ENCODE data around the gene TBC1D9.
A peak's percentile ranks its signal among the peaks of the same experiment; 100 is the strongest.

Gene TBC1D9

GRCh38 chr4:140725556-140725955 is 30.6 kb downstream of the TBC1D9 start:
- DNase-seq (ENCODE audit: low spot score in 2 of 2), result peak; percentile 69 to 88
- Histone ChIP-seq H3K9me3 (no peaks in the 10 kb centered on the region), H3K27me3 (ENCODE audit: low read depth) (no peaks in the 10 kb centered on the region), H3K4me3 (no peak overlapping the region), H3K4me1 (peaks cover 50% of the 10 kb centered on the region), H3K36me3 (replicated peaks) (no peaks in the 10 kb centered on the region)
- in situ Hi-C loops (cut with MboI; ENCODE audit: low sequenced_read_pairs), result no loop called here

GRCh38 chr4:140724760-140725159 is 31.4 kb downstream of the TBC1D9 start:
- no peak for DNase-seq (ENCODE audit: low spot score in 2 of 2)
- Histone ChIP-seq H3K27me3 (ENCODE audit: low read depth) (no peaks in the 10 kb centered on the region), H3K9me3 (no peaks in the 10 kb centered on the region), H3K4me3 (no peak overlapping the region), H3K4me1 (peaks cover 47% of the 10 kb centered on the region), H3K36me3 (replicated peaks) (no peaks in the 10 kb centered on the region)
- in situ Hi-C loops (cut with MboI; ENCODE audit: low sequenced_read_pairs), result no loop called here

DNA sequence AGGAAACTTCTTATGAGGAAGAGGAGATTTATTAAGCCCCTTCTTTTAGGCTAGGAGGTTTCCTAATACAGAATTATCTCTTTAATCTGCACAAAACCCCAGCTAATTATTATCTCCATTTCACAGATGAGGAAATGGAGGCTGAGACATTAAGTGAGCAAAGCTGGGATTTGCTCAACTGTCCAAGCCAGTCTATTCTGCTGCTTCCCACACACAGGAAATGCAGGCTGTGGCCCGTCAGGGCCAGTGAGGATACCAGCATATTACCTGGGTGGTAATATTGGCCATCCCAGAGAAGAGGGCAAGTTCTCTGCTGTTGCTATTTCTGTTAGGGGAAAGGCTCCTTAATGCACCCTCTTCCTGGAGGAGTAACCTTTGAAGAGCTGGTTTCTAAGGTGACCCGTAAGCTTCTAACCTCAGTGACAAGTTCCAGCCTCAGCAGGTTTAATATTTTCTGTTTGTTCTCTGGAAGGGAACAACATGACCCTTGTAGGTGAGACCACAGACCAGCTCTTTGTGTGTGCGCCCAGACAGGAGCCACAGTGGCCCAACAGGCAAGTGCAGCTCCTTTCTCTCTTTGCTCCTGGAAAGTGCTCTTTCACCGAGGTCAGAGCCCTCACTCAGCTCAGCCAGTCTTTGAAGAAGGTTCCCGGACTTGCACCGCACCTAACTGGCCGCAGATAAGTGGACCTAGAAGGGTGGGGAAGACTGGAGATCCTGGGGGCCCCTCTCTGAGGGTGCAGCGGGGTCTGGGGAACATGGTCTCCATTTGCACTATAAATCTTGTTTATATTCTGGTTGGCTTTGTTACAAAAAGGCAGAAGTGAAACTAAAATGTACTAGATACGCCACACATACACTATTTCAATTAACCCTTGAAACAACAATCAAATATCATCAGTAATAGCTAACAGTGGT is 35.5 kb downstream of the TBC1D9 start:
- no peaks in the 10 kb centered on the region for H3K36me3 ChIP-seq (replicated peaks)
- no peaks in the 10 kb centered on the region for H3K9me3 ChIP-seq
- in situ Hi-C loops (cut with MboI; ENCODE audit: low sequenced_read_pairs), result no loop called here
- H3K4me1 ChIP-seq, result peaks cover 27% of the 10 kb centered on the region
- no peaks in the 10 kb centered on the region for H3K27me3 ChIP-seq (ENCODE audit: low read depth)
- no peak overlapping the region for H3K4me3 ChIP-seq
- DNase-seq (ENCODE audit: low spot score in 2 of 2), result no peak

- Histone ChIP-seq H3K4me3 (no peak overlapping the region), H3K4me1 (peaks cover 19% of the 10 kb centered on the region)
These were observed 36.5 kb downstream of the TBC1D9 start for GRCh38 chr4:140719686-140720085.

DNA sequence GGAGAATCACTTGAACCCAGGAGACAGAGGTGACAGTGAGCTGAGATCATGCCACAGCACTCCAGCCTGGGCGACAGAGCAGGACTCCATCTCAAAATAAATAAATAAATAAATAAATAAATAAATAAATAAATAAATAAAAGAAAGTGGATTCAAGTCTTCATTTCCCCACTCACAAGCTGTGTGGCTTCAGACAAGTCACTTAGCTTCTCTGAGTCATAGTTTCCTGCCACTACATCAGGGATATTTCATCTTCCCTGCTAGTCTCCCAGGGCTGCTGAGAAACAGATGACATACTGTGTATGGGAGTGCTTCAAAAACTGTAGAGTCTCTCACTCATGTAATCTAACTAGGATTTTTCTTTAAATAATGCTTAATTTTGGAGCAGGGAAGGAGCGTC is 37.2 kb downstream of the TBC1D9 start:
- H3K9me3 ChIP-seq, result no peaks in the 10 kb centered on the region
- peaks cover 19% of the 10 kb centered on the region for H3K4me1 ChIP-seq
- no peaks in the 10 kb centered on the region for H3K27me3 ChIP-seq (ENCODE audit: low read depth)
- DNase-seq (ENCODE audit: low spot score in 2 of 2), result no peak
- no peak overlapping the region for H3K4me3 ChIP-seq
- H3K36me3 ChIP-seq (replicated peaks), result no peaks in the 10 kb centered on the region
- in situ Hi-C loops (cut with MboI; ENCODE audit: low sequenced_read_pairs), result no loop called here

More at GRCh38 chr4:140719686-140720085, 36.5 kb downstream of the TBC1D9 start:
- no peaks in the 10 kb centered on the region for H3K36me3 ChIP-seq (replicated peaks)
- no peaks in the 10 kb centered on the region for H3K27me3 ChIP-seq (ENCODE audit: low read depth)
- in situ Hi-C loops (cut with MboI; ENCODE audit: low sequenced_read_pairs), result no loop called here
- no peaks in the 10 kb centered on the region for H3K9me3 ChIP-seq
- no peak for DNase-seq (ENCODE audit: low spot score in 2 of 2)

- in situ Hi-C loops (cut with MboI; ENCODE audit: low sequenced_read_pairs), result no loop called here
- Histone ChIP-seq H3K4me3 (no peak overlapping the region), H3K9me3 (no peaks in the 10 kb centered on the region), H3K27me3 (ENCODE audit: low read depth) (no peaks in the 10 kb centered on the region), H3K36me3 (replicated peaks) (no peaks in the 10 kb centered on the region), H3K4me1 (peaks cover 19% of the 10 kb centered on the region)
- DNase-seq (ENCODE audit: low spot score in 2 of 2), result peak in 1 of 2 experiments; percentile 31
These were observed 37.8 kb downstream of the TBC1D9 start for GRCh38 chr4:140718241-140718952.

DNA sequence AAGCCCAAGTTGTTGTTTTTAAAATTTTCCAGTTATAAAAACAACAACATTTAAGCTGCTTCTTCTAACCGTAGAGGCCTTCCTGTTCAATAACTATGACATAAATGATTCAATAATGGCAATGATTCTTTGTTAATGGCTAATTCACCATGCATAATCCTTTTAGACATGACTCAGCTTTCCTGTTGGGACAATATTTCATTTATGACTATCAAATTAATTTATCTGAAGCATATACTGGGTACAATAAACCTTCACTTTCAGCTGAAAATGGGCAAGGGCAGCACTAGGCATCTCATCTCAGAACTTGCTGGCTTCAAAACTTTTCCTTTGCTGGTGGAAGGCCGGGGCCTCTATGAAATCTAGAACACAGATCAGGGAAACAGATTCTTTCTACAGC is 38.9 kb downstream of the TBC1D9 start:
- peaks cover 19% of the 10 kb centered on the region for H3K4me1 ChIP-seq

DNA sequence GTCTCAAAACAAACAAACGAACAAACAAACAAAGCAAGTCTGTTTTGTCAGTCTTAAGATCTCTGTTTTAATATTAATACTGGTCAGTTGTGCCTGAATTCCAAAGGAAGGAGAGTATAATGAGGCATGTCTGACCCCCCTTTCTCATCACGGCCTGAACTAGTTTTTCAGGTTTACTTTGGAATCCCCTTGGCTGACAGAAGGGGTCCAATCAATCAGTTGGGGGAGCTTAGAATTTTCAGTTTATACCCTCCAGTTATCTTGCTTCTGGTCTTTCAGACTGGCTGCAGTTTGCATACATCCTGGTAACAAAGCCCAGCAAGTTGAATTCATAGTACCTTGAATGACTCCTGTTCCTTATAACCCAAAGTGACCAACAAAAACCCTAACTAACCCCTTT is 41.1 kb downstream of the TBC1D9 start:
- DNase-seq (ENCODE audit: low spot score in 2 of 2), result no peak
- Histone ChIP-seq H3K4me3 (no peak overlapping the region), H3K27me3 (ENCODE audit: low read depth) (no peaks in the 10 kb centered on the region), H3K36me3 (replicated peaks) (no peaks in the 10 kb centered on the region), H3K9me3 (no peaks in the 10 kb centered on the region), H3K4me1 (peaks cover 19% of the 10 kb centered on the region)
- in situ Hi-C loops (cut with MboI; ENCODE audit: low sequenced_read_pairs), result no loop called here

More for the DNA sequence above, 38.9 kb downstream of the TBC1D9 start:
- in situ Hi-C loops (cut with MboI; ENCODE audit: low sequenced_read_pairs), result no loop called here
- Histone ChIP-seq H3K27me3 (ENCODE audit: low read depth) (no peaks in the 10 kb centered on the region), H3K4me3 (no peak overlapping the region), H3K9me3 (no peaks in the 10 kb centered on the region), H3K36me3 (replicated peaks) (no peaks in the 10 kb centered on the region)
- no peak for DNase-seq (ENCODE audit: low spot score in 2 of 2)

- Histone ChIP-seq H3K4me1 (peaks cover under 1% of the 10 kb centered on the region), H3K27me3 (ENCODE audit: low read depth) (no peaks in the 10 kb centered on the region), H3K4me3 (no peak overlapping the region), H3K36me3 (replicated peaks) (no peaks in the 10 kb centered on the region), H3K9me3 (no peaks in the 10 kb centered on the region; the same call in 1 of the 2 replicates)
- in situ Hi-C loops (cut with MboI; ENCODE audit: low sequenced_read_pairs), result no loop called here
- DNase-seq (ENCODE audit: low spot score in 2 of 2), result no peak
These were observed 44.3 kb downstream of the TBC1D9 start for GRCh38 chr4:140711910-140712309.

DNA sequence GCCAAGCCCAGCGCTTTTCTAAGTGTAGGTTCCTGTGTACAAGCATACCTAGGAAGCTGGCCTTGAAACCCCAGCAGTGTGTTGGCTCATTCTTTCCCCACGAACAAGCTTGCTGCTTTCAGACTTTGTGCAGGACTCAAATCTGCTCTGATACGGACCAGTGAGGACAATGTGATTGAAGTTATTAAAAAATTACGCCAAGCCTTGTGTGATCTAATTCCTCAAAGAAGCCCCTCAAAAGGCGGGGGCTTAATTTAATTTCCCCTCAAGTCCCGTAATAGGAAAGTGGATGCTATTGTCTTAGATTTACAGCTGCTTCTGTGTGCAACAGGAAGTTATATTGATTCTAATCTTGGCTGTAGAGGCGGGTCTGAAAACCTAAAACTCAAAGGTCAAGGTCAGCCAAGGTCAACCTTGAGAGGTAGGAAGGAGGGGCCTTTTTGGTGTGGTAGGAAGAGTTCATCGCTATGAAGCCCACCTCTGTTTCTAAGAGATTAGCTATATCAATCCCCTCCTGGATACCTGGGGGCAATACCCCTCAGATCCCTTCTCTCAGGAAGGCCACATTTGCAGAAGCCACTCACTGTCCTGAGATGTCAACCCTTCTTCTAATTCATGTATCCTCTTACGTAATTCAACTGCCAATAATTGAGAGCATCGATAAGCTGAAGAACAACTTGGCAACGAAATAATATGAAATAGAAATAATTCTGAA is 45.1 kb downstream of the TBC1D9 start:
- Histone ChIP-seq H3K36me3 (replicated peaks) (no peaks in the 10 kb centered on the region), H3K4me1 (no peaks in the 10 kb centered on the region)
- no peak for DNase-seq (ENCODE audit: low spot score in 2 of 2)

GRCh38 chr4:140707325-140707724 is 48.9 kb downstream of the TBC1D9 start:
- H3K4me3 ChIP-seq, result no peak overlapping the region
- no peaks in the 10 kb centered on the region; the same call in 1 of the 2 replicates for H3K4me1 ChIP-seq
- in situ Hi-C loops (cut with MboI; ENCODE audit: low sequenced_read_pairs), result no loop called here
- no peak for DNase-seq (ENCODE audit: low spot score in 2 of 2)
- H3K36me3 ChIP-seq (replicated peaks), result no peaks in the 10 kb centered on the region; the same call in 1 of the 2 replicates
- H3K9me3 ChIP-seq, result no peaks in the 10 kb centered on the region; the same call in 1 of the 2 replicates
- H3K27me3 ChIP-seq (ENCODE audit: low read depth), result no peaks in the 10 kb centered on the region

More for the DNA sequence above, 45.1 kb downstream of the TBC1D9 start:
- Histone ChIP-seq H3K27me3 (ENCODE audit: low read depth) (no peaks in the 10 kb centered on the region), H3K9me3 (no peaks in the 10 kb centered on the region; the same call in 1 of the 2 replicates), H3K4me3 (no peak overlapping the region)
- in situ Hi-C loops (cut with MboI; ENCODE audit: low sequenced_read_pairs), result no loop called here

- H3K27me3 ChIP-seq (ENCODE audit: low read depth), result no peaks in the 10 kb centered on the region
- no peaks in the 10 kb centered on the region; the same call in 1 of the 2 replicates for H3K4me1 ChIP-seq
- DNase-seq (ENCODE audit: low spot score in 2 of 2), result no peak
- H3K4me3 ChIP-seq, result no peak overlapping the region
- H3K36me3 ChIP-seq (replicated peaks), result no peaks in the 10 kb centered on the region; the same call in 1 of the 2 replicates
- in situ Hi-C loops (cut with MboI; ENCODE audit: low sequenced_read_pairs), result no loop called here
- H3K9me3 ChIP-seq, result no peaks in the 10 kb centered on the region; the same call in 1 of the 2 replicates
These were observed 49.5 kb downstream of the TBC1D9 start for GRCh38 chr4:140706665-140707064.

DNA sequence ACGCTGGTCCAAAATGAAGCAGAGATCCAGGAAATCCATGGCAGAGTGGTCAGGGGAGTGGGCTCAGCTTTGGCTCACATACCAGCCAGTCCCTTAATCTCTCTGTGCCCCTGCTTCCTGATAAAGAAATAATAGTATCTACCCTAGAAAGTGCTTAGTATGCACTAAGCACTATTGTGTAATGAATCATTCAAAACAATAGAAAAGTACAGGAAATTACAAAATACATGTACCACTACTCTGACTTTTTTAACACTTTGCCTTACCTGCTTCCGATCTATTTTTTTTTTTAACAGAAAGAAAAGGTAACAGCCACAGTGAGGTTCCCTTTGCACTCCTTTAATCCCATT is 49.9 kb downstream of the TBC1D9 start:
- Histone ChIP-seq H3K36me3 (replicated peaks) (peaks cover 1% of the 10 kb centered on the region), H3K27me3 (ENCODE audit: low read depth) (no peaks in the 10 kb centered on the region), H3K4me1 (no peaks in the 10 kb centered on the region; the same call in 1 of the 2 replicates), H3K9me3 (no peaks in the 10 kb centered on the region; the same call in 1 of the 2 replicates), H3K4me3 (no peak overlapping the region)
- DNase-seq (ENCODE audit: low spot score in 2 of 2), result no peak
- in situ Hi-C loops (cut with MboI; ENCODE audit: low sequenced_read_pairs), result no loop called here
